Keratinocyte (primary cell): ENCODE data around the gene PRRG1.

Experiments used
- CTCF ChIP-seq, 3 experiments: IDR thresholded peaks in 1 of 3; conservative IDR thresholded peaks in 1 of 3; optimal IDR thresholded peaks in 1 of 3; 2 replicates in 2 of 3; 3 replicates in 1 of 3; pipeline versions ENCODE3 to v1.5.1; 2011; ENCODE audit warnings: low read length in 3 of 3, mild to moderate bottlenecking in 3 of 3, moderate library complexity in 2 of 3, control low read depth in 1 of 3, inconsistent platforms in 1 of 3; ENCODE audit not compliant: insufficient read depth in 2 of 3; ENCODE audit errors: extremely low read depth in 1 of 3
- EZH2 ChIP-seq: IDR thresholded peaks from one replicate; pipeline ENCODE4 v1.6.1; 2012; ENCODE audit warnings: inconsistent platforms, mild to moderate bottlenecking, low read length, moderate library complexity

DNA sequence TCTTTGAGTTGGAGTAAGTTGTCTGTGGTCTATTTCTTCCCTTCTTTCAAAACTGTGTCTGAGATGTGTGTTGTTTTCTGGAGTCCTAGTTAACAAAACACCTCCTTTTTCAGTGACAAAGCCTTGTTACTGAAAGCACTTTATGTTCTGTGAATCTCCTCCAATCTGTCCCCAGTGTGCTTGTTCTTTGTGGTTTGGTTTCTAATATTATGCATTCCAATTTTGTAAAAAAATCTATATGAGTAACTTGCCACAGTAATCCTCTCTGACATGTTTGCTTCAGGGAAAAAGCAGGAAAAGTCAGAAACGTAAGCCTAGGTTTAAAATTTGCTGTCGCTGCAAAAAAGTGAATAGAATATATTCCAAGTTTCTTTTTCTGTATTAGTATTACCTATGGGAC lies 12.4 kb downstream of the PRRG1 start:
- TF ChIP-seq CTCF (optimal IDR thresholded peaks at IDR 0.05 in 1 of 3, IDR thresholded peaks at IDR 0.05 in 1 of 3, conservative IDR thresholded peaks at IDR 0.05 in 1 of 3; ENCODE audit: extremely low read depth in 1 of 3, insufficient read depth in 2 of 3, low read length in 3 of 3): no peak
- TF ChIP-seq EZH2: no peak
